HG02610 (cell line): ENCODE data around the gene CELF2.

Source experiments
- ATAC-seq: cut with Tn5 transposase; IDR thresholded peaks from one replicate; pipeline ENCODE4 v1.9.1; 2021; ENCODE audit warnings: mild to moderate bottlenecking, moderate library complexity; ENCODE audit not compliant: unreplicated experiment

CELF2 gene

DNA sequence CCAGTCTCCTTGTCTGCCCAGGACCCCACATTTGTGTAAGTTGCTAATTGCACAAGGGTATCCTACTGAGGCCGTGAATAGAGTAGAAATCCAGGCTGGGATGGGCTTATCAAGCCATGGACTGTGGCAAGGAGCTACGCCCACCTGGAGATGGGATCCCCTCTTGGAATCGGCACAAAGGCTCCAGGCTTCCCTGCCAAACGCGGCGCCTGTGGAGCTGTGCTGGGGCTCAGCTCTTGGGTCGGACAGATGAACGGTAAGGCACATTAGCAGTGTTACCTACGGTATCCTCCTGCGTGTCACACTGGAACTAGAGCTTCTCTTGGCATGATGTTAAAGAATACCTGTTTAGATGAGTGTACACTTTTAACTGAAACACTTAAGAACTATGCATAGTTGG lies 196.7 kb downstream of the CELF2 start:
- ATAC-seq: no peak

DNA sequence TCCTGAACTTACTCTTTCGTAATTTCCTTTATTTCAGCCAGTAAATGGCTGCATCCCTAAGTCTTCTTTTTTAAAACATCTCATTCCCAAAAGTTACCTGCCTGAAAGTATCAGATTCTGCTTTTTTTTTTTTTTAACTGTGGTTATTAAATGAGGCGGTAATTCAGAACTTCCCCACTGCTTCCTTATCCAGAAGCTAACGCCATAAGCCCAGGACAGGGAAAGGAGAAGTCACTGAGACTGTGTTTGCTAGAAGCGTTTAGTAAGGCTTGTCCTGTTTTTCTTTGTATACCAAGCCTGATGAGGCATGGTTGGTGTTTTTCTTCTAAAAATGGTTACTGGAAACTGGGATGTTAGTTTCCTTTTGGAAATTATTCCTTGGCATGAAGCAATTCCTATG lies 197.8 kb downstream of the CELF2 start:
- ATAC-seq: no peak

DNA sequence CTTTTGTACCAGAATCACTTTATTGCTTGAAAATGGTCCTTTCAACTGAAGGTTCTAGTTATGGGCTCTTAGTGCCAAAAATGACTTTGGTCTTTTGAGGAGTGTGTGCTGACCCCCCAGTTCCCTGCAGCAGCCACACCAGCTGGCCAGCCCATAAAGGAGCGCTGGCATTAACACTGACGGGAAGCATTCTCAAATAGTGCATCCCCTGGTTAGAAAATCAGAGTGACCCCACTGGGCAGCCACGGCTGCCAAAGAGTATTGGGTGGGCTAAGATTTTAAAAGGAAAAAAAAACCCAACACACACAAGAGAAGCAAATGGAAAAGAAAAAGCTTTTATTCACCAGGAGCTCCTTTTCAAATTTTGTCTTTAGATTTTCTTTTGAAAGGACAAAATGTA lies 199.8 kb downstream of the CELF2 start:
- no peak for ATAC-seq

DNA sequence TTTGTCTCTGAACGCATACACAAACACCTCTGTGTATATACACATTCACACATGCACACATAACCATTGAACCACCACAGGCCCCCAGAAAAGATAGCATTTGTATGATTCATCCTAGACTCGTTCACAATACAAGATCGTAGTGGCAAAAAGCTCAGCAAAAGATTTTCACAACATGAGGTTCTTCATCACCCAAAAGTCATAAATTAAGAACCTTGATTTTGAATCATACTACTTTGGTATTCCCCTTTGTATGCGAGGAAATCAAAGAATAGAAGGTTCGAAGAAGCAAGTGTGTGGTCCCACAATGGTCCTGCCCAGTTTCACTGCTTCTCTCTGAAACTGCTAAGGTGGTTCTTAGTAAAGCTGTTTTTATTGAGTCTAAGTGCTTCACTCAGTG lies 200.7 kb downstream of the CELF2 start:
- ATAC-seq: no peak

DNA sequence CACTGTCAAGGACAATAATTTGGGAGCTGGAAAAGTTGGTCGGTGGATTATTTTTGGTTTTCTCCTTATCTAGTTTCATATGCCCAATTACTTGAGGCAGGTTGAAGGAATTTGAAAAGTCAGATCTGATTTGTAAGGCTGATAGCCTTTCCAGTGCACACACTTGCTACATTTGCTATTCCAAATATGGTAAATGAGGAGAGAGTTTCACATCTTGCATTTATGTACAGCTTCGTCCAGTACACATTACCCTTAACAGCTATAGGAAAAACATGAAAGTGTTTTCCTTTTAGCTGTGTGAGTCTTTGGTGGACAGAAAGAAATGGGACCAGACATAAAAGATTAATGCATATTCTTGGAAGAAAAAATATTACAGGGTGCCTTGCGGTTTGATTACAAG lies 201.8 kb downstream of the CELF2 start:
- no peak for ATAC-seq

DNA sequence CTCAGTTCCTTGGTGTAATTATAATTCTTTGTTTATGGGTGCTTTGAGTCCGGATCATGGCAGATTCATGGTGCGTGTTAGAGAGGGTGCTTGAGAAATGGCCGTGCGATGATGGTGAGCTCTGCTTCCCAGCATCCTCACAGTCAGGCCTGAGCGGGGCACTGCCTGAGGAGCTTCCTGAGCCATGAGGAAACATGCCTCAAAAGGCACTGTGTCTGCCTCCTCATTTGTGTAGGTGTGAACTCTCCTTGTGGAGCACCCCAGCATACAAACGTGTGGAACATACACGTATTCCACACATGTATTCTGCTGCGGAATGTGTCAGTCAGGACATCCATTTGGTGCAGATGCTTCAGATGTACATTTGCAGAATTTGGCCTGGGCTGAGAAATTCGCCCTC lies 205.4 kb downstream of the CELF2 start:
- no peak for ATAC-seq

DNA sequence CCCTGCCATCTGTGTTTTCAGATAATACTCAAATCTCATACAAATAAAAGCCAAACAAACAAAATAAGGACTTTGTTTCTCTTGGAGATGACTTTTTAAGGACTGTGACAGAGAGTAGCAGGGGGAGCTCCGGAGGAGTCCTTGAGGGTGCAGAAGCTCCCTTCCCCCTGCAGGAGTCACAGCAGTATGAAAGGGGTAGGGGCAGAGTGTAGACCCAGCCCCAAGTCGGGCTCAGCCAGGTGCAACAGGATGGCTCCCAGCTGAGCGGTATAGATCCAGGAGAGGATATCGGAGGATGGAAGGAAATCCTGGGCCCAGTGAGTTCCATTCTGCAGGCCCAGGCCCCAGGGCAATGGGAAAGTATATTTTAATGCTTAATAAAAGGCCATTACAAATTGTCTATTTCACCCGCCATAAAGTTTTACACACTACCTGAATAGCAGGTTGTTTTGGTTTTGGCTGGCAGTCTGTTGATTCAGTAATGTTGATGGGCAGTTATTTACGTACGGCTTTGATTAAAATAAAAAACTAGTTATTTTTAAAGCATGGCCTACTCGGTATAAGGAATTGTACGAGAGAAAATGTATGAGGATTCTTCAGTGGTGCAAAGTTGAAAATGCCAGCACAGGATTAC lies 206.0 kb downstream of the CELF2 start:
- ATAC-seq: no peak

DNA sequence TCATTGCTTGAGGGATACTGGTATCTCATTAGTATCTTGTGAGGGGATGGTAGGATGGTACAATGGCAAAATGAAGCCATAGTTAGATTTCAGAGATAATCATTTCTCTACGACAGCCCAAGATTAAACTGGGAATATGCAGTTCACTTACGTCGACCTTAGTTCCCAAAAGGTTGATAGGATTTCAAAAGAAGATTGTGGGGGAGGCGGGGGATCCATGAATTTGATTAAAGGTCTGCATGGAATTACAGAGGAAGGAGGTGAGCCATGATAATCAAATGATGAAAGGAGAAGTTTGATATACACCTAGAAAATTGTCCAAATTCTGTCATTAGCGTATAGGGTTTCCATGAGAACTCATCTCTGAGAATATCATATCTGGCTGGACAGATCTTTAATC lies 206.6 kb downstream of the CELF2 start:
- no peak for ATAC-seq

DNA sequence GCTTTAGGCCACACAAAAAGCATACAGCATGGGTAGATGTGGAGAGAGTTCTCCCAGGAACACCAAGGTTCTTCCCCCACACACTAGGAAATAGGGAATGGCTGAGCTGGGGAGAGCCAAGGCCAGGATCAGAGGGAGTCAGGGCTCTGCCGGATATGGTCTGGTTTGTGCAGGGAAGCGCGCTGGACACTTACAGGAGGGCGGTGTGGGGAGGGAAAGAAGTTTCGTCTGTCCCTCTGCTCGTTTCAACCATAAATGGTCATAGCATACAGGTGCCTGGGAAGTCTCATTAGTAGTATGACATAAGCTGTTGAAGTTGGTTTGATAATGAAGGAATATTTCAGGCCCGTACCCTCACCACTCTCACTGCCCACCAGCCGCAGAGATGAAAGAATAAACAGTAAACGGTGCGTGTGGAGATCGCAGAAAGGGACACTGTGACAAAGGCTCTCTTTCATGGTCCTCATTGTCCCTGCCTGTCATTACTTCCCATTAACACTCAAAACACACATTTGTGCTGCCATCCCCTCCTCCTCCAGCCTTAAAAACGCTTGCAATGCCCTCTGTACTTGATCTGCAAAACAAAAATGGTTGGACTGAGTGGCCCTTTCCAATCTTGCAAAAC lies 207.2 kb downstream of the CELF2 start:
- no peak for ATAC-seq

DNA sequence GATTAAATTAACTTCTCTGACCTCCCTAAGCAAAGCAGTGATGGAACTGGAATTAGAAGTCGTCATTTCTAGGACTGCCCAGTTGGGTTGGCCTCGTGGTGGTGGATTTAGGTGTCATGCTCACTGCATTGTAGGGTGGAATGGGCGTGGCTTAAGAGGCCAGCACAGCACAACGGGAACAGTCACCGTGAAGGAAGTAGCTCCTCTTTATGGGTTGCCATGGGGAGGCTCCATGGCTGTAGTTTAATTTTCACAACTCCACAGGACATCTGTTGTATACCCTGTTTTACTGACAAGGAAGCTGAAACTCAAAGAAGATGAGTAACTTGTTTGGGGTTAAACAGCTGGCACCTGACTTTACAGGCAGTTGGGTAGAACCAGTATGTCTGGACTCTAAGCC lies 208.3 kb downstream of the CELF2 start:
- ATAC-seq: peak; percentile 46

DNA sequence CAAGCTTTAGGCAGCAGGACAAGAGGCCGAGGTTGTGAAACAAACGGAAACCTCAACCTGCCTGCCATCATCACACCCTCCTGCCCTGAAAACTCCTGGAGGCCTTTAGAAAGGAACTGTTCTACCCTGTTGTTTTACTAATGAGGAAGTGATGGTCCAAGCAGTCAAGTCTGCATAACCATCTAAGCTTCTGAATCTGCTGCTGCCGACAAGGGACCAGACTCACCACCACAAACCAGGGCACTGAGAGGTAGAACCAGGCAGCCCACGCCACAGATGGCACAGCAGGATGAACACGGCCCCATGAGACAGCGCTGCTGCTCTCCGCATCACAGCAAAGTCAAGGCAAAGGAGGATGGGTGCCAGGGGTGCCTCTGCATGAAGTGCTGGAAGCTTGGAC lies 209.4 kb downstream of the CELF2 start:
- ATAC-seq: peak; percentile 34

DNA sequence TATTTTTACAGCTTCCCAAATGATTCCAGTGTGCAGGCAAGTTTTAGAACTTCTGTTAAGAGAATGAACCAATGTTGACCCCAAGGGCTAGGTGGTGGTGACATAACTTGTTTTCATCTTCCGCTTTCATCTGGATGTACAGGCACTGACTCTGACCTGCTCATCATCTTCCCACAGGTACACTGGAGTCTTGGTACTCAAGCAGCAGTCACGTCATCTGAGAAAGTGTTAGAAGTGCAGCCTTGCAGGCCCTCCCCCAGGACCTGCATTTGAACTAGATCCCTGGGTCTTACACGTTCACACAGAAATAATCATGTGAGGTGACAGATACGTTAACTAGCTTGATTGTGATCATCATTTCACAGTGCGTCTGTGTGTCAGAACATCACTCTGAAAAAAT lies 212.2 kb downstream of the CELF2 start:
- ATAC-seq: no peak

DNA sequence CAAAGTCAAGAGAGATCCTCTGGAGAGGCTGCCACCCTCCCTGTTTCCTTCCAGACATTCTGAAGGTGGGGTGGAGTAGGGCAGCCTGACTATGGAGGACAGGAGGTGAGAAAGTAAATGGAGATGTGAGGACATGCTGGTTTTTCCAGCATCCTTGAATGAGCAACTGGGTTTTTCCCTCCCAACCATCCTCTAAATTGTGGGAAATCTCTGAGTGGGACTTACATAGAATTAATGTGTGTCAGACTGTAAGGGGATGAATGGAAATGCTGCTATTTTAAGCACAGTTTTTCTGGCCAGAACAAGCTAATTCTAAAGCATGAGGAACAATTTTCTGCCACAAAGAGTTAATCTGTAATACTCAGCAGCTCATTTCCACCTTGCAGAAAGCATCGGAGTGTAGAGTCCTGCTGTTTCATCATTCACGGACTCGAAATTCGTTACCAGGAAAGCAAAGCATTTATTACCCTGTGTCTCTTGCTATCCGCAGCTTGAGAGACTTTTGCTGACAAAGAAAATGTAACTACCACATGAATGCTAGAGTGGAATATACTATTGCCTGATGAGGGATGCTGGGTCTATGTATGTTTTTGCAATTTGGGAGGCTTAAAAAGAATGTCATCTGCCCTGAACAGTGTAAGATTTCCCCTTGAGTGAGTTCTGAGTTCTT lies 213.0 kb downstream of the CELF2 start:
- ATAC-seq: no peak

DNA sequence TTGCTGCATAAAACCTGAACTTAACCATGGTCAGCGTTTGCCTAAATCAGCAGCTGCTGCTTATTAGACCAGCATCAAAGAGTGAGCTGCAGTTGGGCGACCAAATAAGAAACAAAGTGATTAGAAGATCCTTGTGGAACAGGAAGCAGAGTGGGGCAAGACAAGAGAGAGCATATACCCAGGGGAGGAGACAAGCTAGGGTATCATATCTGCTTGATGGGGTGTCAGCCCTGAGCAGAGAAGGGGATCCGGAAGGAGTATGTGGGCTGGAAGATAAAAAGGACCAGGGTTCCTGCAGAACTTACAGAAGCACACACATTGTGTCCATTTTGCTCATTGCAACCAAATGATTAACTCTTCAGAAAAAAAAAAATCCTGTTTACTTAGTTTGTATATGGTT lies 213.6 kb downstream of the CELF2 start:
- ATAC-seq: no peak

DNA sequence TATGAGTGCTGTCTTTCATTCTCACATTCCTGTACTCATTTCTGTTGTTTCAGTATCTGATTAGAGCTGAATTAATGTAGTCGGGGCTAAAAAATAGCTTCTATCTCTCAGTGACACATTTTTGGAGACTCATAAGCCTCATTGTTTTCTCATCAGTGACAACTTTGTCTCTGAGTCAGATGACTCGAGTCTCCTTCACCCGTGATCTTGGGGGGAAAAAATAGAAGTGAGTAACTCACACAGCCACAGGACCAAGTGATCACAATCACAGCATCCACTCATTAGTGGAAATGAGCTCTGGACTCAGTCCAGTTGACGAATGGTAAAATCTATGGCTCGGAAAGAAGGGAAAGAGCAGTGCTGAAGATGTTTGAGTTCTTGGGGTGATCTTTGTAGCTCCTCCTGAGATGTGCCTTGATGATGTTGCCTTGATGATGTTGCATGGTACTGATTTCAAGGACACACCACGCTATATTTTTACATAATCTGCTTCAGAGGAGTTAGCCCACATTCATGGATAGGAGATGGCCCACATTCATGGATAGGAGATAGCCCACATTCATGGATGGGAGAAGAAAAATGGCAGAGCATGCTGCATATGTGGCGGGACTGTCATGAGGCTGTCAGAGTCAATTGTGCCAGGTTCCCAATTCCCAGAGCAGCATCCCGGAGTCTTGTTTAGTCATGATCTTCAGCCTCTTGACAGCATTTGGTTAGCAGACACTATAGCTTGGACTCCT lies 214.7 kb downstream of the CELF2 start:
- peak; percentile 44 for ATAC-seq

DNA sequence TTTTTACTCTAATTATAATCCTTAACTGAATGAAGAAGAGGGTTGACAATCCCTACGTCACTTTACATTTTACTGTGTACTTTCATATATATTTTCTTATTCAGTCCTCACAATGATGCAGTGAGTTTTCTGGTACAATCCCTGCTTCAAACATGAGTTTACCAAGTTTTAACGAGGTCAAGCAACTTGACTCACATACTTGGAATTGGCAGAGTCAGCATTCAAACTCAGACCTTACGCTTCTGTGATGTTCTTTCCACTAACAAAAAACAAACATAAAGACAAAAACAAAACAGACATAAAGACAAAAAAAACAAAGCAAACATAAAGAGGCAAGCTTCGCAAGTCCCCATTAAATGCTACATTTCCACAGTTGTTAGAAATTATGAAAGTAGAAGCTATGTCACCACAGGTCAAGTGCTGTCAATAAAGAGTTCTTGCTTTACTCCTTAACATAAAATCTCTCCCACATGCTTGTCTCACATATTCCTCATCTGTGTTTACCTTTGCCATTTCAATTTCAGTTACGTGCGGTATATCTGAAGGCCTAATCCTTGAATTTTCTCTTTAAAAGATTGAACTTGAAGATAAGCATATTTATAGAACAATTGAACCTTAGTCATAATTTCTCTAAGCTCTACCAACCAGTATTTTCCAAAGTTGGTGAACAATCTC lies 217.3 kb downstream of the CELF2 start:
- no peak for ATAC-seq

DNA sequence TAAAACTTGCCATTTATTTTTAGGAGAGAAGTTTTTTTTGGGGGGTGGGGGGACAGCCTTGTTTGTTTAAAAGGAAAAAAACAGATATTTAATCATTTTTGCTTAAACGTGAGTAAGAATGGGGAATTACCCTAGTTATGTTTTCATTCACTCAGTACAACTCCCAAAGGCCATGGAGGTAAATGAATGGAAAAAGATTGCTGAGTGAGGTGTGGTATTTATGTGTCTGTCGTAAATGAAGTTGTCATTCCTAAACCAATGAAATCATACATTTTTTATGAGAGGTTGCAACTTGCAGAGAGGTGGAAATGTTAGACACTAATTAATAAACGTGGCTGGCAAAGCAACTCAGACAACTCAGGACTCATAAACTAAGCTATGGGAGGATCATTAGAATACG lies 218.1 kb downstream of the CELF2 start:
- peak; percentile 30 for ATAC-seq

DNA sequence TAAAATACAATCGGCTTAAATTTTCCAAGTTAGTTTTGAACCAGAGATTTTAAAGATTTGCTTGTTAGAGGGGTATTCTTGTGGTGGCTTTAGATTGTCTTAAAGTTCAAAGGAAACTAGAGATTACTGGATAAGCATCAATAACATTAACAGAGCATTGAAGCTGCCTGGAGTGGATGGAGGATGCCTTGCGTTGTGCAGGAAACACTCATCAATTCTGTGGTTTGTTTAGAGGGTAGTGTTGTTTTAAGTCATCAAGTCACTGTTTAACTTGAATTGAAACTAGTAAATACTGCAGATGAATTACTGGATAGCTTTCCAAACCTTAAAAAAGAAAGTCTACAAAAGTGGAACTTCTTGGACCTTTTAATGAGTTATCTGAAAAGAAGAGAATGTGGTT lies 218.6 kb downstream of the CELF2 start:
- peak; percentile 67 for ATAC-seq

DNA sequence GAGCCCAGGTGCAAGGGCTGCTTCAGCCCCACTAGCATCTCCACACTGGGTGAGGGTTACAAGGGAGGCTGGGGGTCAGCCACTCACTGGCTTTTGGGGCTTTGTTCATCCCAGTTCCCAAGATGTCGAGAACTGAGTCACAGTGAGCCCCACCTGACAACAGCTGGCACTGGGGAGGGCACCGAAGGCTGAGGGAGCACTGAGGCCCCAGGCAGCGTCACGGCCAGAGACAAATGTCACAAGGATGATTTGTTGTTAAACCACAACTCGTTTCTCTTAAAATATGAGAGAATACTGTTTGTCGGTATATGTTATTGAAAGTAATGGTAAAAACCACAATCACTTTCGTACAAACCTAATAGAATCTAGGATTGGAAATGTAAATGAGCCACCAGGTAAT lies 219.9 kb downstream of the CELF2 start:
- no peak for ATAC-seq

DNA sequence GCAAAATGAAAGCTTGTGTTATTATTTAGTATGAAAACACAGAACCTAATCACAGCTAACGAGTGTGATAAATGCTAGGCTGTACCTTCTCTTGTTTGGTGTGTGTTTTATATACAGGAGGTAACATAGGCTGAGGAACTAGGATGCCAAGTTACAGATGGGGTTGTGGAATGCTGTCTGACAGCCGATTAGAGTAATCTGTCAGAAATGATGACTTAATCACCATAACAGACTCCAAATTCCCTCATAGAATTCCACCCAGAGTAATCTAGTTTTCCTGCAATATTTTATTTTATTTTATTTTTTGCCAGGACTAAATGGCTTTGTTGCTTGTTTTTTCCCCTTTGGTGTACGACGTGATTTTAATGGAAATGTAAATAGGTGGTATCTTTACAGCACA lies 221.2 kb downstream of the CELF2 start:
- ATAC-seq: no peak

DNA sequence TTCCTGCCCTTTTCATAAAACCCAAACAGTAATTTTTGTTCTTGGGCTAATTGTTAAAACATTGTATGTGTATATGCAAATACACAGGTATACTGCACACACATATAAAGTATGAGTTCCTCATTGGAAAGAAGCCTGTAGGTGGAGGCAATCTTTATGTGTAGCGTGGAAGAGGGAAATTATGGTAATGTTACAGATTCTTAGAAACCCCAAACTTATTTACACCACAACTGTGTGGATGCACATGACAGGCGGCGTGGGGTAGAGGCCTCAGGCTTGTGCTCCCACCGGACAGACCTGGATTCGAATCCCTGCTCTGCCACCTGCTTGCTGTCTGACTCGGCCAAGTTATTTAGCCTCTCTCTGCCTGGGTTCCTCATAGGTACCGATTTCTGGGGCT lies 223.0 kb downstream of the CELF2 start:
- no peak for ATAC-seq
